ENCODE results near the gene GRAP2. TPM values are rescaled to one million over a fixed set of nuclear protein-coding genes. Genes with fewer than 3 reads are reported as not detected.
"Not testable (repeated sequence)": the region's sequence is repeated elsewhere in the genome, so short reads cannot be mapped to it uniquely, and the experiment has no call there.

The GRAP2 gene
- total RNA-seq, 3 donors from 2014 or later (not counting 1 experiment from before 2014, with no cell fraction given): 65.1 to 97.3 (median 92.2) TPM

- no peaks in the 10 kb centered on the region for H3K9me3 Mint-ChIP-seq
- H3K27me3 ChIP-seq (ENCODE audit: control insufficient read depth, insufficient read depth, low read length): peaks cover 11% of the 10 kb centered on the region
- no peak overlapping the region for H3K4me3 Mint-ChIP-seq
- peaks cover 29 to 31% of the 10 kb centered on the region in 2 donors for H3K27me3 Mint-ChIP-seq (ENCODE audit: low read depth in 2 of 2)
- H3K4me3 ChIP-seq (ENCODE audit: low read length): no peak overlapping the region
- no peak for TF ChIP-seq CTCF (IDR thresholded peaks at IDR 0.05)
- no peak overlapping the region for H3K27ac ChIP-seq (ENCODE audit: low read length)
- no peak overlapping the region for H3K27ac Mint-ChIP-seq
- H3K36me3 ChIP-seq (ENCODE audit: control insufficient read depth, insufficient read depth, low read length): no peaks in the 10 kb centered on the region
- 87% methylated on average over 2 of the region's 3 CpGs for WGBS (ENCODE audit: insufficient coverage)
- intact Hi-C loops (cut with micrococcal nuclease): no loop called here
- H3K36me3 Mint-ChIP-seq: no peaks in the 10 kb centered on the region
- H3K4me1 ChIP-seq (ENCODE audit: control insufficient read depth, insufficient read depth, low read length): peaks cover 9% of the 10 kb centered on the region
- no peak for DNase-seq
- ATAC-seq: peak in 1 of 3 donors; percentile 30
- peaks cover 9 to 19% of the 10 kb centered on the region in 2 donors for H3K4me1 Mint-ChIP-seq
- no peaks in the 10 kb centered on the region for H3K9me3 ChIP-seq (ENCODE audit: control insufficient read depth, insufficient read depth, low read length)
Observed at GRCh38 chr22:39990686-39991085, 89.8 kb downstream of the GRAP2 start.

- no peak for ATAC-seq
Observed at GRCh38 chr22:39991159-39991860, 90.4 kb downstream of the GRAP2 start.

GRCh38 chr22:39992088-39992826 is 91.4 kb downstream of the GRAP2 start:
- no peak overlapping the region for H3K27ac ChIP-seq (ENCODE audit: low read length)
- no peak for ATAC-seq
- Mint-ChIP-seq H3K27me3 (ENCODE audit: low read depth in 2 of 2) (peaks cover 39 to 43% of the 10 kb centered on the region in 2 donors), H3K27ac (no peak overlapping the region), H3K9me3 (no peaks in the 10 kb centered on the region), H3K4me1 (peaks cover 9 to 19% of the 10 kb centered on the region in 2 donors), H3K36me3 (no peaks in the 10 kb centered on the region), H3K4me3 (peak overlapping the region; percentile 22)
- 84% methylated on average over 5 of the region's 5 CpGs for WGBS (ENCODE audit: insufficient coverage)
- H3K27me3 ChIP-seq (ENCODE audit: control insufficient read depth, insufficient read depth, low read length): peaks cover 12% of the 10 kb centered on the region
- DNase-seq: no peak
- H3K9me3 ChIP-seq (ENCODE audit: control insufficient read depth, insufficient read depth, low read length): no peaks in the 10 kb centered on the region
- H3K4me3 ChIP-seq (ENCODE audit: low read length): no peak overlapping the region
- intact Hi-C loops (cut with micrococcal nuclease): no loop called here
- H3K4me1 ChIP-seq (ENCODE audit: control insufficient read depth, insufficient read depth, low read length): peaks cover 9% of the 10 kb centered on the region
- no peaks in the 10 kb centered on the region for H3K36me3 ChIP-seq (ENCODE audit: control insufficient read depth, insufficient read depth, low read length)
- no peak for TF ChIP-seq CTCF (IDR thresholded peaks at IDR 0.05)

More at GRCh38 chr22:39991159-39991860, 90.4 kb downstream of the GRAP2 start:
- Mint-ChIP-seq H3K4me3 (no peak overlapping the region), H3K9me3 (no peaks in the 10 kb centered on the region), H3K27me3 (ENCODE audit: low read depth in 2 of 2) (peaks cover 34 to 36% of the 10 kb centered on the region in 2 donors), H3K4me1 (peaks cover 9 to 19% of the 10 kb centered on the region in 2 donors), H3K27ac (no peak overlapping the region), H3K36me3 (no peaks in the 10 kb centered on the region)
- Histone ChIP-seq H3K9me3 (ENCODE audit: control insufficient read depth, insufficient read depth, low read length) (no peaks in the 10 kb centered on the region), H3K36me3 (ENCODE audit: control insufficient read depth, insufficient read depth, low read length) (no peaks in the 10 kb centered on the region), H3K27ac (ENCODE audit: low read length) (no peak overlapping the region), H3K4me1 (ENCODE audit: control insufficient read depth, insufficient read depth, low read length) (peaks cover 9% of the 10 kb centered on the region), H3K27me3 (ENCODE audit: control insufficient read depth, insufficient read depth, low read length) (peaks cover 12% of the 10 kb centered on the region), H3K4me3 (ENCODE audit: low read length) (no peak overlapping the region)
- 94% methylated on average over 6 of the region's 9 CpGs for WGBS (ENCODE audit: insufficient coverage)
- TF ChIP-seq CTCF (IDR thresholded peaks at IDR 0.05): no peak
- DNase-seq: no peak
- intact Hi-C loops (cut with micrococcal nuclease): no loop called here

GRCh38 chr22:39992894-39993293 is 92.0 kb downstream of the GRAP2 start:
- peaks cover 9 to 19% of the 10 kb centered on the region in 2 donors for H3K4me1 Mint-ChIP-seq

More at GRCh38 chr22:39992894-39993293, 92.0 kb downstream of the GRAP2 start:
- H3K36me3 Mint-ChIP-seq; intact Hi-C loops (cut with micrococcal nuclease); H3K9me3 ChIP-seq (ENCODE audit: control insufficient read depth, insufficient read depth, low read length); ATAC-seq; H3K36me3 ChIP-seq (ENCODE audit: control insufficient read depth, insufficient read depth, low read length); H3K27ac Mint-ChIP-seq; H3K27ac ChIP-seq (ENCODE audit: low read length); H3K9me3 Mint-ChIP-seq; DNase-seq; H3K4me1 ChIP-seq (ENCODE audit: control insufficient read depth, insufficient read depth, low read length); H3K4me3 ChIP-seq (ENCODE audit: low read length): not testable (repeated sequence)
- Mint-ChIP-seq H3K4me3 (peak overlapping the region; percentile 22), H3K27me3 (ENCODE audit: low read depth in 2 of 2) (peaks cover 41 to 48% of the 10 kb centered on the region in 2 donors)
- 93% methylated on average over 7 of the region's 7 CpGs for WGBS (ENCODE audit: insufficient coverage)
- peaks cover 12% of the 10 kb centered on the region for H3K27me3 ChIP-seq (ENCODE audit: control insufficient read depth, insufficient read depth, low read length)

Data from natural killer cell (primary cell).